Limb (tissue), 2 donors: ENCODE results near the gene TEX28.
"Not testable (repeated sequence)": the region's sequence is repeated elsewhere in the genome, so short reads cannot be mapped to it uniquely, and the experiment has no call there.

ENCODE experiments used
- DNase-seq, 2 donors: peaks; one replicate each; pipeline ENCODE4 v3.0.0-alpha.2; 2016; ENCODE audit errors: extremely low spot score in 2 of 2

Gene TEX28

DNA sequence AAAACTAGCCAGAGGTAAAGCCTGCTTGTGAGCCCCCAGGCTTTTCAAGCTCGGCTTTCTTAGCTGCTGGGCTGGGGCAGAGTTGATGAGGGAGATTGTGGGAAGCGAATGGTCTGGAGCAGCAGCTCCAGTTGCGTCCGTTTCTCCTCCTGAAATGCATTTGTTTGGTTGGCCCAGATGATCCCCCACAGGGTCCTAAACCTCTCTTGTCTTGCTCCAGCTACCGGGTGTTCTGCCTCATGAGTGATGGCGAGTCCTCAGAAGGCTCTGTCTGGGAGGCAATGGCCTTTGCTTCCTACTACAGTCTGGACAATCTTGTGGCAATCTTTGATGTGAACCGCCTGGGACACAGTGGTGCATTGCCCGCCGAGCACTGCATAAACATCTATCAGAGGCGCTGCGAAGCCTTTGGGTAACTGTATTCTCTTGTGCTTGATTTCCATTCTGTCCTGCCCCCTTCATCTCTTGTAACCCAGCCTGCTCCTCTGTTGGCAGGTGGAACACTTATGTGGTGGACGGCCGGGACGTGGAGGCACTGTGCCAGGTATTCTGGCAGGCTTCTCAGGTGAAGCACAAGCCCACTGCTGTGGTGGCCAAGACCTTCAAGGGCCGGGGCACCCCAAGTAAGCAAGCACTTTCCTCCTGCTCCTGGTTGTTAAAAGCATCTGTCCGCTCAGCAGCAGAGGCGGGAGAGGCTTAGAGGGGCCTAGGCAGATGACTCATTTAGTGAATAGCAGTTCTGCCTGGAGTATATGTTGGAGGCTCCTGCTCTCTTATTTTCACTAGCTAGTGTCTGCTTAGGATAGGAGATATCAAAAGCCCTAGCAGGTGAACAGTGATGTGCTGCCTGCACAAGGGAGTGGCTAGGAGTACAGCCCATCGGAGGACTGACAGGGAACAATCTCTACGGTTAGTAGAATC, 16.0 kb upstream of the TEX28 start:
- no peak for DNase-seq

DNA sequence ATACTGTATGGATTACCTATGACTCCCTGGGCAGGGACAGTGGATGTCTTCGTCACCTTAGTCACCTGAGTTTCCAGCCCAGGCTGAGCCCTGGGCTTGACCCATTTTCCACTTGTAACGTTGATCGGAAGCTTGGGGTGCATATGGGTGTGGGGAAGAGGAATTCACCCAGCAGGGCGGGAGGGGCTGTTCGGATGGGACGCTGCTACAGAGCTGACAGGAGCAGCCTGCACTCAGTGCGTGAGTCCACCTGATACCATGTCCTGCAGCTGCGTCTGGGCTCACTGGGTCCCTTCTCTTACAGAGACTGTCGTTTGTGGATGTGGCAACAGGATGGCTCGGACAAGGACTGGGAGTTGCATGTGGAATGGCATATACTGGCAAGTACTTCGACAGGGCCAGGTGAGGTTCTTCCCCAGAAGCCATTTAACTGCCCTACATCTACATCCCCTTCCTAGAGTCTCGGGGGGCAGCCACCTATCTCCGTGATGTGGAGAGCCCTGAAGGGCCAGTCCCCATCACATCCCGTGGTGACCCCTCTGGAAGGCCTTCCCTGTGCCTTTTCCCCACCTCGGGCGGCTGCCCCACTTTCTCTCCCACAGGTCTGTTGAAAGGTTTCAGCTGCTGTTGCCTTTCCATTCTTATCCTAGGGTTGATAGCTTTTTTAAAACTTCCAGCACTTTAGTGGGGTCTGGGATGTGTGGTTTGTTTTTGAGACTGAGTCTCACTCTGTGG, 14.3 kb upstream of the TEX28 start:
- DNase-seq, result no peak

DNA sequence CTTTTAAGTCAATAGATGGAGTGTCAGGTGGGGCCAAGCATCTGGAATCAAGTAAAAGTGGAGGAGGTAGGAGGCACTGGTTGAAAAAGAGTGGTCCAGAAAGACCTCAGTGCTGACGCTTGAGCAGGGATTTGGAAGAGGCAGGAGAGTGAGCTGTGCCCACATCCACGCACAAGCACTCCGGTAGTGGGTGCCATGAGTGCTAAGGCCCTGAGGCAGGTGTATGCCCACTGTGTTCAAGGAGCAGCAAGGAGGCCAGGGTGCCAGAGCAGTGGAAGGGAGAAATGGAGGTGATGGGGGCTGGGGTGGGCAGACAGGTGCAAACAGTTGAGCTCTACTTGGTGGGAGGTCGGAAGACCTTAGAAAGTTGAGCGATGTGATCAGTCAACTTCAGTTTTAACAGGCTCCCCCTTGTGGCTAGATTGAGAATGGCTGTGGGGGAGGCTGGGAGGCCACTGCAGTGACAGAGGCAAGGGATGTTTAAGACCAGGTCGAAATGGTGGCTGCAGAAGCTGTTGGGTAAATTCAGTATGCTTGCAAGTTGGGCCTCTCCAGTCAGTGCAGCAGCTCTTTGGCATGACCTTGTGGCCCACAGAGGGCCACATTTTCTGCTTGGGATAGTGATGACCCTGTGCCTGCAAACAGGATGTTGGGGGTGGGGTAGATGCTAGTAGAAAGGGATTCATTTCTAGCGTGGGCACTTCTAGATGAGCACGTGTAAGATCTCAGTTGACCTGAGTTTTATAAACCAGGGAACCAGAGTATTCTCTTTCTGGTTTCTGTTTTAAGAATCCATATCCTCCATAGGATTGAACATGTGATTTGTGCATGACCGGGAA, 13.4 kb upstream of the TEX28 start:
- DNase-seq, result peak in 1 of 2 donors; percentile 60

DNA sequence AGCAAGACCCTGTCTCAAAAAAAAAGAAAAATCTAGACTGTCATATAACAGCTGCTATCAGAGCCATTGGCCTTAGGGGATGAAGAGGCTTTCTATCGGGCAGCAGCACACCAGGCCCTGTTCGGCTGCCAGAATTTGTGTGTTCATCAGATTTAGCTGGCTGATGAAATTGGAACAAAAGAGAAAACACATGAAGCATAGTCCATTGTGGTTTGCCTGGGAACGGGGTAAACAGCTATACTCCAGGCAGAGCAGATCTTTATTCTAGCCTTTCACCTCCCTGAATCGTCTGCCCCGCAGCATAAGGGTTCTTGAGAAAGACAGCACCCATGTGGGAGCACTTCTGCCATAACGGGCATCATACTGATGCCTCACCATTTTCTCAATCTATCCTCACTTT, 12.3 kb upstream of the TEX28 start:
- DNase-seq, result no peak

DNA sequence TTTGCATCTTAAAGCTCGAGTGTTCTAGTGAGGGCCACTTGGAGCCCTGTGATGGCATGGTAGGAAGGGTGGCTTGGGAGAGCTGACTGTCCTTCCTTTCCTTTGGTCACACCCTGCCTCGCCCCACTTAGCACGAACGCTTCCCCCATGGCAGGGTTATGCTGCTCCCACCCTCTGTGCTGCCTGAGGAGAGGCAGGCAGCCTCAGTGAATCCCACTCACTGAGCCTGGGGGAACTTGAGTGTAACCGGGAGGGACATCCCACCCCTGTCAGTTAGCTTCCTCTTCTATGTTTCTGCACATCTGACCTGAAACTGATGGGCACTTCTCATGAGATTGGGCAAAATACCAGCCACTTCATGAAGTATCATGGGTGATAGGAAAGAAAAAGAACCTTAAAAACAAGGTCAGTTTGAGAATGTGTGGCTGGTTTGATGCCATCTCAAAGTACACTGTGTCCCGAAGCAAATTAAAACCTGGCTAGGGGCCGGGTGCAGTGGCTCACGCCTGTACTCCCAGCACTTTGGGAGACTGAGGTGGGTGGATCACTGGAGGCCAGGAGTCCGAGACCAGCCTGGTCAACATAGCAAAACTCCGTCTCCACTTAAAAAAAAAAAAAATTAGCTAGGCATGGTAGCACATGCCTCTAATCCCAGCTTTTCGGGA, 10.7 kb upstream of the TEX28 start:
- DNase-seq, result no peak

DNA sequence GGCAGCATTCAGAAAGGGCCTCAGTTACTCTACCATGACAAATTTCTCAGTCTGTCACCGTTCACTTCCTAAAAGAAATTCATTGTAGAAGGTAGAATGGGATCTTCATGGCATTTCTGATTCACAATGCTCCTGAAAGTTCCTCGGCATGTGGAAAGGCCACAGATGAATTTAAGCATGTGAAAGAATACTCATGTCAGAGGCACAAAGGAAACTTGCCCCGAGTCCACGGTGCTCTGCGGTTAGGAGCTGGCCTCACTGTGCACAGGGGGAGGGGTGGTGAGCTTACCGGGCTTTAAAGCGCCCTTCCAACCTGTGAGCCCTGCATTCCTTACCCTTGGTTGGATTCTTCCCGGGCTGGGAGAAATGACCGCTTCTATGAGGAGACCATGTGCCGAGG, 9.9 kb upstream of the TEX28 start:
- DNase-seq, result no peak

DNA sequence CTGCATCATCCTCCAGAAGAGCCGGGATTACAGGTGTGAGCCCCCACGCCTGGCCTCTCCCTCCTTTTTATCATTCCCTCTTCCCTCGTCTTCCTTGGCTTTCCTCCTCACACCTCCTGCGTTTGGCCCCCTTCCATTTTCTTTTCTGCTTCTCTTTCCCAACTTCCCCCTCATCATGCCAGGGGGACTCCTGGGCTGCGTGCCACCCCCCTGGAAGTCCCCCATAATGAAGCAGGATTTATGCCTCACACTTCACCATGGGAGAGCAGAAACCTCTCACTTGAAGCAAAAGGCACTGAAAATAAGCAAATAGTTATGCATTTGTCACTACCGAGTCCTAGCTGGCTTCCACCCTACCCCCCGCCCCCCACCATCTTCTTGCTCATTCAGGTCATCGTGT, 8.6 kb upstream of the TEX28 start:
- DNase-seq, result no peak

DNA sequence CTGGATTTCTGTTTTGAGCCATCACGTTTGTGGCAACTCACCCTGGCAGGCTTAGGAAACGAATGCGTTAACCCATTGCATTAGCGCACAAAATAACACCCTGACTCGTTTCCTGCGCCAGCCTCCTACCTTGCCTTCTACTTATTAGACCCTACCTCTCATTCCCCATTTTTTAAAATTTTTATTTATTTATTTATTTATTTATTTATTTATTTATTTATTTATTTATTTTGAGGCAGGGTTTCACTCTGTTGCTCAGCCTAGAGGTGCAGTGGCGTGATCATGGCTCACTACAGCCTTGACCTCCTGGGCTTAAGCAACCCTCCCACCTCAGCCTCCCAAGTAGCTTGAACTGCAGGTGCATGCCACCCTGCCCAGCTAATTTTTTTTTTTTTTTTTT, 8.1 kb upstream of the TEX28 start:
- not testable (repeated sequence) for DNase-seq

DNA sequence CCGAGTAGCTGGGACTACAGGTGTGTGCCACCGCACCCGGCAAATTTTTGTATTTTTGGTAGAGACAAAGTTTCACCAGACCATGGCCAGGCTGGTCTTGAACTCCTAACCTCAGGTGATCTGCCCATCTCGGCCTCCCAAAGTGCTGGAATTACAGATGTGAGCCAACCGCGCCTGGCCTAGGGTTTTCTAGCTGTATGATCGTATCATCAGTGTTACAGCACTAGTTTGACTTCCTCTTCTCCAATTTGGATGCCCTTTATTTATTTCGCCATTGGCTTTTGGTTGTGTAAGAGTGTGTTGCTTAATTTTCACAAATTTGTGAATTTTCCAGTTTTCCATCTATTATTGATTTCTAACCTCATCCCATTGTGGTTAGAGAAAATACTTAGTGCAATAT, 5.9 kb upstream of the TEX28 start:
- DNase-seq, result no peak

DNA sequence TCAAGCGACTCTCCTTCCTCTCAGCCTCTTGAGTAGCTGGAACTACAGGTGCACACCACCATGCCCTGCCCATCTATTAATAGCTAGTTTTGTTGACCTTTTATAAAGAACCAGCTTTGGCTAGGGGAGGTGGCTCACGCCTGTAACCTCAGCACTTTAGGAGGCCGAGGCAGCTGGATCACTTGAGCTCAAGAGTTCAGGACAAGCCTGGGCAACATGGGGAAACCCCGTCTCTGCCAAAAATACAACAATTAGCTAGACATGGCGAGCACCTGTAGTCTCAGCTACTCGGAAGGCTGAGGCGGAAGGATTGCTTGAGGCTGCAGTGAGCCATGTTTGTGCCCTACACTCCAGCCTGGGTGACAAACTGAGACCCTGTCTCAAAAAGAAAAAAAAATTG, 3.4 kb upstream of the TEX28 start:
- no peak for DNase-seq

DNA sequence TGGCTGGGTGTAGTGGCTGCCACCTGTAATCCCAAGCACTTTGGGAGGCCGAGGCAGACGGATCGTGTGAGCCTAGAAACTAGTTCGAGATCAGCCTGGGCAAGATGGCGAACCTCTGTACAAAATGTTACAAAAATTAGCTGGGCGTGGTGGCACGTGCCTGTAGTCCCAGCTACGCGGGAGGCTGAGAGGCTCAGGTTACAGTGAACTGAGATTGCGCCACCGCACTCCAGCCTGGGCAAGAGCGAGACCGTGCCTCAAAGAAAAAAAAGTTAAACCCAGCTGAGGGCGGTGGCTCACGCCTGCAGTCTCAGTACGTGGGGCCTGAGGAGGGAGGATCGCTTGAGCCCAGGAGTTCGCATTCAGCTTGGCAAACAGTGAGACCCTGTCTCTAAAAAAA, 1.8 kb upstream of the TEX28 start:
- DNase-seq, result no peak

DNA sequence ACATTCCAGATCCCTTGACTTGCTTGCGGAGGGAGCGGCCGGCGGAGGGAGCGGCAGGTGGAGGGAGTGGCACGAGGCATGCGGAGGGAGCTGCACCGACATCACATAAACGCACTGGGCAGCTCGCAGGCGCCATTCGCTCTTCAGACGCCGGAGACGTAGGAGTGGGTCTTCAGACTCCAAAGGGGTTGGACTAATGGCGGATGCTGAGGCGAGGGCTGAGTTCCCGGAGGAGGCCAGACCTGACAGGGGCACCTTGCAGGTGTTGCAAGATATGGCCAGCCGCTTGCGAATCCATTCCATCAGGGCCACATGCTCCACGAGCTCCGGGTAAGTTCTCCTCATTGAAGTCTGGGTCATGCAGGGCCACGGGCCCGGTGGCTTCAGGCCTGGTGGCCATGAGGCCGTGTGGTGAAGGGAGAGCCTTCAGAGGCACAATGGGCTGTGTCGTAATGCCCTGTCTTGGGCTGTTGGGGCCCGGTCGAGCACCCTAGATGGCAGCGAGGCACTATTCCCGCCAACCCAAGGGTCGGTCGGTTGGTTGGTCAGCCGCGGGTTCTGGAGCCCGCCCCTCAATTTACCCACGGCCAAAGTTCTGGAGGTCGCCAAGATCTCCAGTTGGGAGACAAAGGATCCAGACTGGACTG, 863 bp upstream of the TEX28 start, which contains the start of gene TKTL1:
TKTL1 (plus strand) TSS at position 132 of the 647 bp plus-strand sequence; CDS start at position 197, 65 bp downstream.
- DNase-seq, result no peak

DNA sequence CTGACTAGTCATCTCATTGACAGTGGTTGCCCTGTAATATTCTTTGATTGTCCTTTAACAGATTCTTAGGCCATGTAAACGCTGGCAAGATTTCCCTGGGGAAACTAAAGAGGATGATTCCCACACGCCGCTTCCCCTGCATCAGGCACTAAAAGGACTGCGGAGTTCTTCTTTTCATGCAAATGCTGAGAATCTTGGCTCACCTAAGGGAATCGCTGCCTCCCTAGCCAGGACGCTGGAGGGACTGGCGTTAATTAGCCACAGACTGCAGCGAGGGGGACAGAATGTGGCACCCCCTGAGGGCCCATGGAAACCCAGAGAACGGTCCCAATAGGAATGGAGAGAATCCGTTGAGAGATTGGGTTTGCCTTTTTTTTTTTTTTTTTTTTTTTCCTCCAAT, 8.5 kb downstream of the TEX28 start:
- DNase-seq, result not testable (repeated sequence)

DNA sequence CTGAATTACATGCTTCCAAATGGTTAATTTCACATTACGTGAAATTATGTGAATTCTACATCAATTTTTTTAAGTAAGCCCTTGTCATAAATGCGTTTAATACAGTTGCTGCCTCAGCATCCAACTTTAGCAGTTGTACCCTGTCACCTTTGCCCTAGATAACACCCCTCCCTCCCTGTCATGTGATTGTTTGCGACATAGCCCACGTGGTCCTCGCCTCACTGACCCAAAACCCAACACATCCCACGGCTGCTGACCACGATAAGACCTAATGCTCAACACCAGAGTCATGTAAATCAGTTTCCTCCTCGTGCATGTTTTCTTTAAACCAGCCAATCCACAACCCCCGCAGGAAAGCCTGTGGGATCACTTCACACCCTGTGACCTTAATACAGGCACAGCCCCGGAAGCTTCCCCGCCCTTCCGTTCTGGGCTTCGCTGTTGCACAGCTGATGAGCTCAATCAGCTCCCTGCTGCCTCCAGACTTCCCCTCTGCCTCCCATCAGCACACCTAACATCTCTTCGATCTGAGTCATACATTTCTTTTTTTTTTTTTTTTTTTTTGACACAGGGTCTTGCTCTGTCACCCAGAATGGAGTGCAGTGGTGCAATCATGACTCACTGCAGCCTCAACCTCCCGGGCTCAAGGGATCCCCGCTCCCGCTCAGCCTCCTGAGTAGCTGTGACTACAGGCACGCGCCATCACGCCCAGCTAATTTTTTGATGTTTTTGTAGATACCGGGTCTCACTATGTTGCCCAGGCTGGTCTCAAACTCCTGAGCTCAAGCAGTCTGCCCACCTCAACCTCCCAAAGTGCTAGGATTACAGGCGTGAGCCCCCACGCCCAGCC, 10.2 kb downstream of the TEX28 start:
- not testable (repeated sequence) for DNase-seq

DNA sequence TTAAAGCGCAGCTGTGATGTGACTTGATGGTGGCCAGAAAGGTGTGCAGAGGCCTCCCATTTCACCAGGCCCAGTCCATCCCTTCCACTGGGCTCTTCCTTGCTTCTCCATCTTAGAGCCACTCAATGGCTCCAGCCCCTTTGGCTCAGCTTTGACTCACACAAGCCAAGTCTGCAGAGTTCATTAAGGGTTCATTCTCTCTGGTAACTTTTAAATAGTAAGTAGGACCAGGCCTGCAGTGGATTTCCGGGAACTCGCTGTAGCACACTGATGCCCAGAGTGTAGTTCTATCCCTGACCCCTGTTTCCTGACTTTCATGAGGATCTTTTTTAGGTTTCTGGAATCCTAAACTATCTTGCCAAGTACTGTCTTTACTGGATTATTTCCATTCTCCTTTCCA, 25.7 kb downstream of the TEX28 start:
- not testable (repeated sequence) for DNase-seq

DNA sequence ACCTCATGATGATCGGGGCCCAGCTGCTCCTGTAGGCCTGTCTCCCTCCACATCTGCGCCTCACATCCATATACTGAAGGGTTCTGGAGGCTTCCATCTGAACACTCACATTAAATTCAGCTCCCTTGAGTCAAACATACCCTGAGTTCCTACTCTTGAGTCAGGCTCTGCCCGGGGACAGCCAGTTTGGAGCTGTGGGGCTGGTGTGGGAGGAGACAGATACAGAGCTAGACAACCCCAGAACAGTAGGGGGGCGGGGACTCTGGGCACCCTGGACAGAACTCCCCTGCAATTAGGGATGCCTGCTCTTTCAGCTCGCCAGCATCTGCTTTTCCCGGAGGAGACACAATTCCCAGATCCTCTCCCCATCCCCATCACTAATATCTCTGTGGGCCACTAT, 31.9 kb downstream of the TEX28 start:
- DNase-seq, result not testable (repeated sequence)

DNA sequence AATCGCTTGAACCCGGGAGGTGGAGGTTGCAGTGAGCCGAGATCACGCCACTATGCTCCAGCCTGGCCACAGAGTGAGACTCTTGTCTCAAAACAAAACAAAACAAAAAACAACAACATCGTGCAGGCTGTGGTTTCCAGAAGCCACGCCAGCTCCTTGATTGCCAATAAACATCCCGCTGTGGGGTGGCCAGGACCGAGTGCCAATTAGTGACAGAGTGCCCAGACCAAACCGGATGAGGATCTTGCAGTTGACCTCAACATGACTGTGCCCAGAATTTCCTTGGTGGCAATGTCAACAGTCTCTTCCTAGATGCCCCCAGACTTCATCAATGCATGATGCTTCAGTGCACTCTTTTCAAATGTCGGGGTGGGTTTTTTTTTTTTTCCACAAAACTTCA, 36.2 kb downstream of the TEX28 start:
- DNase-seq, result not testable (repeated sequence)

DNA sequence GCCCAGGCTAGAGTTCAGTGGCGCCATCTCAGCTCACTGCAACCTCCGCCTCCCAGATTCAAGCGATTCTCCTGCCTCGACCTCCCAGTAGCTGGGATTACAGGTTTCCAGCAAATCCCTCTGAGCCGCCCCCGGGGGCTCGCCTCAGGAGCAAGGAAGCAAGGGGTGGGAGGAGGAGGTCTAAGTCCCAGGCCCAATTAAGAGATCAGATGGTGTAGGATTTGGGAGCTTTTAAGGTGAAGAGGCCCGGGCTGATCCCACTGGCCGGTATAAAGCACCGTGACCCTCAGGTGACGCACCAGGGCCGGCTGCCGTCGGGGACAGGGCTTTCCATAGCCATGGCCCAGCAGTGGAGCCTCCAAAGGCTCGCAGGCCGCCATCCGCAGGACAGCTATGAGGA, 37.6 kb downstream of the TEX28 start, which contains the start of gene OPN1MW3:
OPN1MW3 (plus strand) TSS at position 301 of the 400 bp plus-strand sequence; CDS start at position 339, 38 bp downstream.
- not testable (repeated sequence) for DNase-seq

DNA sequence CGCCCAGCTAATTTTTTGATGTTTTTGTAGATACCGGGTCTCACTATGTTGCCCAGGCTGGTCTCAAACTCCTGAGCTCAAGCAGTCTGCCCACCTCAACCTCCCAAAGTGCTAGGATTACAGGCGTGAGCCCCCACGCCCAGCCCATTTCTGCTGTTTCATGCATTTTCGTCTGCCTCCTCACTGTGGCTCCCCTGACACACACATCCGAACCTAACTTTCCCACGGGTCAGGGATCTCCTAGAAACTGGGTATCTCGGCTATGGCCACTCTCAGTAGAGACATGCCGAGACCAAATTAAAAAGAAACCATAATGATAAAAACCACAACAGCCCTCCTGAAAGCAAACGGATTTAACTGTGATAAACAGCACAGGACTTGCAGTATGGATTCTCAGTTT, 46.8 kb downstream of the TEX28 start:
- DNase-seq, result not testable (repeated sequence)
